IPS-20b (cell line): Measurements from ENCODE around the gene PDZD8.

Source experiments
- H3K27ac ChIP-seq: one replicate; pipeline ENCODE4 v1.5.1; 2013; ENCODE audit warnings: low read length
- H3K27me3 ChIP-seq: 2 replicates; pipeline ENCODE4 v1.6.1; 2013; ENCODE audit warnings: mild to moderate bottlenecking, low read length, inconsistent platforms; ENCODE audit not compliant: insufficient read depth
- H3K36me3 ChIP-seq: 2 replicates; pipeline ENCODE4 v1.6.1; 2013; ENCODE audit warnings: low read depth, mild to moderate bottlenecking, inconsistent platforms, low read length, moderate library complexity; ENCODE audit not compliant: insufficient read depth
- H3K4me1 ChIP-seq: 2 replicates; pipeline ENCODE4 v1.6.1; 2013; ENCODE audit warnings: mild to moderate bottlenecking, control low read depth, inconsistent platforms, low read length, moderate library complexity; ENCODE audit not compliant: insufficient read depth
- H3K4me3 ChIP-seq: 2 replicates; pipeline ENCODE4 v1.5.1; 2013; ENCODE audit warnings: mild to moderate bottlenecking, low read length, inconsistent platforms
- H3K9ac ChIP-seq: 2 replicates; pipeline ENCODE4 v1.6.1; 2013; ENCODE audit warnings: low read depth, mild to moderate bottlenecking, inconsistent platforms, low read length, moderate library complexity
- H3K9me3 ChIP-seq: 2 replicates; pipeline ENCODE4 v1.6.1; 2013; ENCODE audit warnings: mild to moderate bottlenecking, low read depth, low read length, inconsistent platforms; ENCODE audit not compliant: insufficient read depth

The PDZD8 gene

GRCh38 chr10:117275121-117275520 lies 100.1 kb downstream of the PDZD8 start:
- Histone ChIP-seq H3K9ac (no peak overlapping the region), H3K36me3 (no peaks in the 10 kb centered on the region), H3K4me3 (no peak overlapping the region), H3K9me3 (no peaks in the 10 kb centered on the region), H3K4me1 (no peaks in the 10 kb centered on the region), H3K27me3 (no peaks in the 10 kb centered on the region), H3K27ac (no peak overlapping the region)

GRCh38 chr10:117274509-117274908 lies 100.7 kb downstream of the PDZD8 start:
- no peaks in the 10 kb centered on the region for H3K9me3 ChIP-seq
- H3K9ac ChIP-seq: no peak overlapping the region
- H3K27me3 ChIP-seq: no peaks in the 10 kb centered on the region
- no peaks in the 10 kb centered on the region for H3K36me3 ChIP-seq
- H3K4me1 ChIP-seq: no peaks in the 10 kb centered on the region
- no peak overlapping the region for H3K27ac ChIP-seq
- no peak overlapping the region for H3K4me3 ChIP-seq

DNA sequence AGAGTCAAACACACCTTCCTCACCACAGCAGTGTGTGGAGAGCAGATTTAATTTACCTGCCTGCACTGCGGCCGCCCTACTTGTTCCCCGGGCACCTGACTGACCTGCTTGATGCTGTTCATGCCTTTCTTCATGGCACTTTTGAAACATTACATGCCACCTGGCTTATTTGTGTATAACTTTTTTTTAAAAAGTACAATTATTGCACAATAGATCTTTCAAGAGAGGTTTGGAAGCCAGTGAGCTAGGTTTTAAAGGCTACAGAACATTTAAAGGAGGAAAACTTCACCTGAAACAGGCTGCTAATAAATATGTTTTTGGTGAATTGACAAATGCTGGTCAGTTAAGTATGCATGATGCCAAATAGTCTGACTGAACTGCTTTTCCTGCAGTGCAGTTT lies 101.3 kb downstream of the PDZD8 start:
- H3K36me3 ChIP-seq: no peaks in the 10 kb centered on the region
- no peaks in the 10 kb centered on the region for H3K9me3 ChIP-seq

GRCh38 chr10:117272195-117273076 lies 102.8 kb downstream of the PDZD8 start:
- no peak overlapping the region for H3K9ac ChIP-seq
- H3K27me3 ChIP-seq: no peaks in the 10 kb centered on the region
- no peaks in the 10 kb centered on the region for H3K9me3 ChIP-seq
- H3K4me3 ChIP-seq: no peak overlapping the region
- H3K27ac ChIP-seq: no peak overlapping the region
- no peaks in the 10 kb centered on the region for H3K4me1 ChIP-seq
- no peaks in the 10 kb centered on the region for H3K36me3 ChIP-seq

More for the DNA sequence above, 101.3 kb downstream of the PDZD8 start:
- Histone ChIP-seq H3K27ac (no peak overlapping the region), H3K4me3 (no peak overlapping the region), H3K27me3 (no peaks in the 10 kb centered on the region), H3K4me1 (no peaks in the 10 kb centered on the region), H3K9ac (no peak overlapping the region)

DNA sequence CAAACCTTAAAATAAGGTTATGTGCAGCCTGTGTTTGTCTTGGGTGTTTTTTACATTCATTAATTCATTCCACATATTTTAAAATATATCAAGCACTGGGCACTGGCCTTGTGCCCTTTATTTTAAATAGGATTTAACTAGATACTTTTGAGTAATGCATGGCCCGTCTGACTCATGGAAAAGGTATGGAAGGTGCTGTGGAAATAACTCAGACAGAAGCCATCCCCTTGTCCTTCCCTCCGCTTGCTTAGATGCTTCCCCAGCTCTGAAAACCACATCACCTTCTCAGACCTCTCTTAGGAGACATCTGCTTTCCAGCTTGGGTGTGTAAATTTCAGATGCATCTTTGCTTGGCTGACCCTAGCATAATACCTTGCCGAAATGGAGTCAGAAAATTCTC lies 103.8 kb downstream of the PDZD8 start:
- Histone ChIP-seq H3K36me3 (no peaks in the 10 kb centered on the region), H3K9me3 (no peaks in the 10 kb centered on the region), H3K4me3 (no peak overlapping the region), H3K27ac (no peak overlapping the region), H3K9ac (no peak overlapping the region), H3K27me3 (no peaks in the 10 kb centered on the region), H3K4me1 (no peaks in the 10 kb centered on the region)

DNA sequence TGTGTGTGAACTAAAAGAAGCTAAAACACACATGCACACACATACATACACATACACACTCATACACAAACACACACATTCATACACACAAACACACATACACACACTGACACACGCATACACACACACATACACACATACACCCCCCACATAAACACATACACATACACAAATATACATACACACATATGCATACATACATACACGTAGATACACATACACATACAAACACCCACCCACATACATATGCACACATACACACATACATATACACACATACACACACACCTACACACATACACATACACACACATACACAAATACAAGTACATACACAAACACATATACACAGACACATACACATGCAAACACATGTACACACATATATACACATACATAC lies 106.3 kb downstream of the PDZD8 start:
- Histone ChIP-seq H3K9ac (no peak overlapping the region), H3K36me3 (no peaks in the 10 kb centered on the region), H3K9me3 (no peaks in the 10 kb centered on the region), H3K4me1 (no peaks in the 10 kb centered on the region), H3K27ac (no peak overlapping the region), H3K4me3 (no peak overlapping the region), H3K27me3 (no peaks in the 10 kb centered on the region)

DNA sequence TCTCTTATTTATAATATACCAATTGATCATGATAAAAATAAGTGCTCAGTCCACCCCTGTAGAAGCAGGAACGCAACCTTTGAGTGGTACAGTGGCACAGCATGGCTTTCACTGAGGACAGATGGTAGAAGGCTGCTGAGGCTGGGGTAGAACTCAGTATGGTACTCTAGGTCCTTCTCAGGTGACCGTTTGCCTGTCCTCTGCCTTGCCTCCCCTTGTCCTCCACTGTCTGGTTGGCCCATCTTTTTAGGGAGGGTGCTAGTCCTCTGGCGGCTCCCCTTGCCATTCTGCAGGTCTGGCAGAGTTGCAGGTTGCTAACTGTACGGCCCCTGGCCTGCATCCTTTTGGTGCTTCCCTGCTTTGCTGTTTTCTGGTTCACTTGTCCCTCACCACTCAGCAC lies 107.0 kb downstream of the PDZD8 start:
- no peak overlapping the region for H3K4me3 ChIP-seq
- no peak overlapping the region for H3K9ac ChIP-seq
- no peaks in the 10 kb centered on the region for H3K27me3 ChIP-seq
- H3K36me3 ChIP-seq: no peaks in the 10 kb centered on the region
- H3K27ac ChIP-seq: no peak overlapping the region
- no peaks in the 10 kb centered on the region for H3K9me3 ChIP-seq
- no peaks in the 10 kb centered on the region for H3K4me1 ChIP-seq

GRCh38 chr10:117266812-117267211 lies 108.4 kb downstream of the PDZD8 start:
- H3K9ac ChIP-seq: no peak overlapping the region
- H3K27ac ChIP-seq: no peak overlapping the region
- no peak overlapping the region for H3K4me3 ChIP-seq
- no peaks in the 10 kb centered on the region for H3K27me3 ChIP-seq
- no peaks in the 10 kb centered on the region for H3K9me3 ChIP-seq
- no peaks in the 10 kb centered on the region for H3K36me3 ChIP-seq
- no peaks in the 10 kb centered on the region for H3K4me1 ChIP-seq

- no peaks in the 10 kb centered on the region for H3K9me3 ChIP-seq
- H3K9ac ChIP-seq: no peak overlapping the region
- no peaks in the 10 kb centered on the region for H3K4me1 ChIP-seq
- H3K27ac ChIP-seq: no peak overlapping the region
- H3K4me3 ChIP-seq: no peak overlapping the region
- H3K36me3 ChIP-seq: no peaks in the 10 kb centered on the region
- H3K27me3 ChIP-seq: no peaks in the 10 kb centered on the region
These were observed 108.8 kb downstream of the PDZD8 start for GRCh38 chr10:117266400-117266799.

DNA sequence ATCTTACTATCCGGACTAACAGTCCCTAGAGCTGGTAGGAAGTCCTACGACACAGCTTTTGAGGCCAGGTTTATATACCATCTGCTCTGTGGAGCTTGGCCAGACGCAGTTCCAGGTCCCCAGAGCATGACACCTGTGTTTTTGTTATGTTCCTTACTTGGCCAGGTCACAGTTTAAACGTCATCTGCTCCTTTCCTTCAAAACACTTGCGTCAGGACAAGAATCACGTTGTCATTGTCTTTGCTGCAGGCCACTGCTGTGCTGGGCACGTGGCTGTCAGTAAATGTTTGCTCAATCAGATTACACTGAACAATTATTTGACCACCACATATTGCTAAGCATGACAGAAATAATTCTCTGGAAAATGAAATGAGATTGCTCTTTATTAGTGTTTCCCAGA lies 110.5 kb downstream of the PDZD8 start:
- H3K4me1 ChIP-seq: peaks cover 9% of the 10 kb centered on the region; the same call in 1 of the 2 replicates
- H3K9me3 ChIP-seq: no peaks in the 10 kb centered on the region
- no peaks in the 10 kb centered on the region for H3K27me3 ChIP-seq
- no peak overlapping the region for H3K4me3 ChIP-seq
- H3K36me3 ChIP-seq: no peaks in the 10 kb centered on the region
- H3K9ac ChIP-seq: no peak overlapping the region
- H3K27ac ChIP-seq: no peak overlapping the region

- H3K4me1 ChIP-seq: peaks cover 10% of the 10 kb centered on the region; the same call in 1 of the 2 replicates
- no peak overlapping the region for H3K4me3 ChIP-seq
- no peaks in the 10 kb centered on the region for H3K36me3 ChIP-seq
- H3K9ac ChIP-seq: no peak overlapping the region
- no peak overlapping the region for H3K27ac ChIP-seq
- no peaks in the 10 kb centered on the region for H3K9me3 ChIP-seq
- no peaks in the 10 kb centered on the region for H3K27me3 ChIP-seq
These were observed 112.3 kb downstream of the PDZD8 start for GRCh38 chr10:117262903-117263293.

- no peaks in the 10 kb centered on the region for H3K27me3 ChIP-seq
- H3K36me3 ChIP-seq: no peaks in the 10 kb centered on the region
These were observed 112.8 kb downstream of the PDZD8 start for GRCh38 chr10:117262291-117262902.

More at GRCh38 chr10:117262291-117262902, 112.8 kb downstream of the PDZD8 start:
- no peak overlapping the region for H3K4me3 ChIP-seq
- no peaks in the 10 kb centered on the region for H3K9me3 ChIP-seq
- no peak overlapping the region for H3K9ac ChIP-seq
- H3K4me1 ChIP-seq: peaks cover 10% of the 10 kb centered on the region; the same call in 1 of the 2 replicates
- no peak overlapping the region for H3K27ac ChIP-seq
